Renal cortex interstitium (tissue), 11 donors: Measurements from ENCODE around the gene SYT9. TPM values are rescaled to one million over a fixed set of nuclear protein-coding genes. Genes with fewer than 3 reads are reported as not detected.

ENCODE experiments used
- DNase-seq, 11 donors: peaks; one replicate each; pipeline ENCODE4 v3.0.0-alpha.2; 2013; ENCODE audit warnings: low read depth in 9 of 11, low spot score in 4 of 11; ENCODE audit errors: extremely low read depth in 1 of 11
- polyA plus RNA-seq, 3 donors: library from polyadenylated mRNA; unstranded; fragments of 120-200 nt; gene quantifications; one replicate each; pipeline ENCODE4 v1.2.1, GENCODE V29; 2013; ENCODE audit not compliant: insufficient read length in 3 of 3

SYT9 gene
- polyA plus RNA-seq, 3 donors = 3.3 to 4.8 (median 4.4) TPM

GRCh38 chr11:7486098-7486780, 234.5 kb downstream of the SYT9 start:
- DNase-seq = no peak

GRCh38 chr11:7486781-7487140, 235.1 kb downstream of the SYT9 start:
- no peak for DNase-seq

GRCh38 chr11:7487360-7487759, 235.7 kb downstream of the SYT9 start:
- DNase-seq = no peak

- no peak for DNase-seq
Observed at GRCh38 chr11:7488681-7489080, 237.0 kb downstream of the SYT9 start.

GRCh38 chr11:7489376-7489775, 237.7 kb downstream of the SYT9 start:
- no peak for DNase-seq

- no peak for DNase-seq
Observed at GRCh38 chr11:7490054-7490453, 238.3 kb downstream of the SYT9 start.

- no peak for DNase-seq
Observed at GRCh38 chr11:7490535-7490934, 238.8 kb downstream of the SYT9 start.

GRCh38 chr11:7492253-7492652, 240.5 kb downstream of the SYT9 start:
- no peak for DNase-seq

GRCh38 chr11:7493670-7494069, 242.0 kb downstream of the SYT9 start:
- DNase-seq = no peak

- DNase-seq = no peak
Observed at GRCh38 chr11:7494086-7494745, 242.5 kb downstream of the SYT9 start.

- DNase-seq = no peak
Observed at GRCh38 chr11:7495882-7496551, 244.3 kb downstream of the SYT9 start.

GRCh38 chr11:7498193-7498592, 246.5 kb downstream of the SYT9 start:
- DNase-seq = no peak

- no peak for DNase-seq
Observed at GRCh38 chr11:7499081-7499480, 247.4 kb downstream of the SYT9 start.

GRCh38 chr11:7500251-7500650, 248.5 kb downstream of the SYT9 start:
- no peak for DNase-seq

- no peak for DNase-seq
Observed at GRCh38 chr11:7501251-7501650, 249.5 kb downstream of the SYT9 start.

- no peak for DNase-seq
Observed at GRCh38 chr11:7501894-7502293, 250.2 kb downstream of the SYT9 start.

- no peak for DNase-seq
Observed at GRCh38 chr11:7506243-7506642, 254.5 kb downstream of the SYT9 start.

- no peak for DNase-seq
Observed at GRCh38 chr11:7508087-7508486, 256.4 kb downstream of the SYT9 start.

GRCh38 chr11:7509966-7510365, 258.3 kb downstream of the SYT9 start:
- no peak for DNase-seq

- DNase-seq = no peak
Observed at GRCh38 chr11:7511401-7511800, 259.7 kb downstream of the SYT9 start.
